Effector memory CD8-positive, alpha-beta T cell (primary cell): Measurements from ENCODE around the gene ZDHHC1.

Experiments
- ATAC-seq: fragments of 150-1000 bp; cut with Tn5 transposase; replicated peaks from 2 replicates; pipeline ENCODE4 v1.10.0; 2021; ENCODE audit warnings: mild to moderate bottlenecking, moderate library complexity
- DNase-seq, 3 experiments: peaks; one replicate each; pipeline ENCODE4 v3.0.0; 2021
- H3K27ac Mint-ChIP-seq, 2 donors: one replicate each; pipeline ENCODE4 v1.8.0; 2022; ENCODE audit warnings: mild to moderate bottlenecking in 2 of 2, mixed read lengths in 2 of 2, moderate library complexity in 2 of 2
- H3K27me3 Mint-ChIP-seq, 2 donors: one replicate each; pipeline ENCODE4 v1.8.0; 2022; ENCODE audit warnings: mixed read lengths in 2 of 2
- H3K36me3 Mint-ChIP-seq: one replicate; pipeline ENCODE4 v1.8.0; 2022; ENCODE audit warnings: mild to moderate bottlenecking, moderate library complexity, mixed read lengths; ENCODE audit not compliant: insufficient read depth
- H3K4me1 Mint-ChIP-seq, 2 donors: one replicate each; pipeline ENCODE4 v1.8.0; 2022; ENCODE audit warnings: low read depth in 2 of 2, mixed read lengths in 2 of 2
- H3K4me3 Mint-ChIP-seq, 2 donors: one replicate each; pipeline ENCODE4 v1.8.0; 2022; ENCODE audit warnings: mild to moderate bottlenecking in 2 of 2, mixed read lengths in 2 of 2, moderate library complexity in 2 of 2
- H3K9me3 Mint-ChIP-seq, 2 donors: one replicate each; pipeline ENCODE4 v1.8.0; 2022; ENCODE audit warnings: mixed read lengths in 2 of 2

ZDHHC1 gene

DNA sequence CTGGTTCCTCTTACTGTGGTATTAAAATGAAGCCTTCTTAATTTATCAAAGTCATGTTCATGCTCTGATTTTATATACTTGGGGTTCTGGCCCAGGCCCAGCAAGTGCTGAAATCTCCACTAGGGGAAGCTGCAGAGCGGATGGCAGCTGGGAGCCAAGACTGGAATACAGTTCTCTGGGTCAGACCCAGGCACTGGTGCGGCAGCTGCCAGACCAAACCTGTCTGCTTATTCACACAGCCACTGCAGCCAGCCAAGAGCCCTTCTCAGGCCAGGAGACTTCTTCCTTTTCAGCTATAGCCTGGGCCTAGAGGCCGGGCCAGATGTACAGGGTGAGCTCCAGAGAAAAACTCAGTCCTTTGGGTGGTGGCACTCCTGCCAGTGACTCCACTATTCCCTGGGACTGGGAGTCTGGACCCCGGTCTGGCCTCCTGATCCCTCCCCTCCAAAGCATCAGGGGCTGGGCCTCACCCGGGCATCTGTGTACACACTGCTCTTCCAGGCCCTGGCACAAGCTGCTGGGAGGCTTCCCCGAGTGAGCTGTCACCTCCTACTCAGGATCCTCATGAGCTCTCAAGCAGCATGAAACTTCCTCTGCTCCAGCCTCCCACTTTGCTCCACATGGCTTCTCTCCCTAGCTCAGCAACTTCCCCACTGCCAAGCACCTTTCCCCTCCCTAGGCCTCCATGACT lies 40.3 kb upstream of the ZDHHC1 start:
- no peaks in the 10 kb centered on the region for H3K27me3 Mint-ChIP-seq

DNA sequence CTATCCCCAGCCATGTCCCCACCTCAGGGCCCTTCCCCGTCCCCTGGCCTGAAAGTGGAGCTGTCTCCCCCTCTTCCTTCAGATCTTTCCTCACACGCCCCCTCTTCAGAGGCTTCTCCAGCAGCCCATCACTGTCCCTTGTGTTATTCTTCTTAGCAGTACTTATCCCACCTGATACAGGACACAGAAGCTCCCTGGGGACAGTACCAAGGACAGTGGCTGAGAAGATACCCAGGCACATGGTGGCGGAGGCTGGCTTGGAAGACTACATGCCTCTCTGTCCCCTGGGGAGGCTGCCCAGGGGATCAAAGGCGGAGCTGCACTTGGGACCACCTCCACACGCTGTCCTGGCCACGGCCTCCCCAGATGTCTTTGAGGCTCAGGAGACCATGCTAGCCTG lies 38.6 kb upstream of the ZDHHC1 start:
- ATAC-seq (no peak), DNase-seq (no peak)
- Mint-ChIP-seq H3K9me3 (no peaks in the 10 kb centered on the region), H3K4me3 (no peak overlapping the region), H3K4me1 (peaks cover 37 to 43% of the 10 kb centered on the region in 2 donors), H3K27ac (peak overlapping the region; percentile 59 to 77), H3K36me3 (peaks cover 36% of the 10 kb centered on the region), H3K27me3 (no peaks in the 10 kb centered on the region)

More for the DNA sequence above, 40.3 kb upstream of the ZDHHC1 start:
- H3K4me1 Mint-ChIP-seq = peaks cover 30 to 45% of the 10 kb centered on the region in 2 donors
- no peak for DNase-seq
- no peaks in the 10 kb centered on the region for H3K9me3 Mint-ChIP-seq
- peaks cover 40% of the 10 kb centered on the region for H3K36me3 Mint-ChIP-seq
- H3K4me3 Mint-ChIP-seq = no peak overlapping the region
- H3K27ac Mint-ChIP-seq = peak overlapping the region; percentile 50 to 92
- ATAC-seq = no peak

DNA sequence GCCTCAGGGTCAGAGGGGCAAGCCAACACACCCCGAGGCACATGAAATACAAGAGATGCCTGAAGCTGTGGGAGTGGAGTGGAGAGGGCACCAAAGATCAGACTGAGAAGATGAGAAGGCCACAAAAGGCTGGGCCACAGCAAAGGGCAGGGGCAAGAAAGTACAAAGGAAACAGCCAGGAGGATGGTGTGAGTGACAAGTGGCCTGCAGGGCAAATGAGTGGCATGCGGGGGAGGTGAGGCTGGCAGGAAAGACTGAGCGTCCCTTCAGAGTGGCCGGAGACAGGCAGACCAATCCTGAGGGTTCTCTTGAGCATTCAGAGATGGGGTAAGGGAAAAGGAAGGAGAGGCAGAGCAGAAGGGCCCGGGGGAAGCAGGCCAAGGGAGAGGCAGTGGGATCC lies 37.8 kb upstream of the ZDHHC1 start:
- no peak for ATAC-seq
- Mint-ChIP-seq H3K27me3 (no peaks in the 10 kb centered on the region), H3K4me3 (no peak overlapping the region), H3K9me3 (no peaks in the 10 kb centered on the region), H3K4me1 (peaks cover 37 to 50% of the 10 kb centered on the region in 2 donors), H3K27ac (peak overlapping the region in 1 of 2 donors; percentile 6), H3K36me3 (peaks cover 34% of the 10 kb centered on the region)
- no peak for DNase-seq

DNA sequence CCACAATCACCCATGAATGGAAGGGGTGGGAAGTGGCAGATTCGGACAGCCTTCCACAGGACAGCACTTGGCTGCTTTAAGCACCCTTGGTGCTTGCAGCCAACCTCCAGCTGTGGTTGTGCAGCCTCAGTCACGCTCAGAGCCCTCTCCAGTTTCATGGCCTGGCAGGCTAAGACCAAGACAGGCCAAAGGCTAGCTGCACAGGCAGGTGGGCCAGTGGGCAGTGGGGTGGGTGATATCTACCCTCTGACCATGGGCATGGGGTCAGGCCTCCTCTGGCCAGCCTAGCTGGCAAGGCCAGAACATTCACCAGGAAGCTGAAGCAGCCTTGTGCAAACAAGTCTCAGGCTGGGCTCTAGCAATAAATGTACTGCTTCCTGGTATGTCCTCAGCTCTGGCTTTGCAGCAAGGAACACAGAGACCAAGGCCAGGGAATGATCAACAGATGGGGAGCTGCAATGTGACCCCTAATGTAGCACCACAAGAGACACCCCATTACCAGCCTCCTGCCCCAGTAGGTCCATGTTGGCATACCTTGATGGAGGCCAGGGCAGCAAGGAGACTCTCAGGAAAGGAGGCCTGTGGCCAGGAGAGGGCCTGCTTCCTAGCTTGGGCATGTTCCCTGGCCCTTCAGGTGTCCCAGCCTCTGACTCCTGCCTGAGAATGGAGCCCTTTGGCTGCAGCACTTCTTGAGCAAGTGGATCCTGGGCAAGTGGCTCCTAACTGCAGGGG lies 35.6 kb upstream of the ZDHHC1 start:
- Mint-ChIP-seq H3K36me3 (peaks cover 31% of the 10 kb centered on the region), H3K27me3 (no peaks in the 10 kb centered on the region), H3K4me1 (peaks cover 32 to 45% of the 10 kb centered on the region in 2 donors), H3K27ac (no peak overlapping the region), H3K9me3 (no peaks in the 10 kb centered on the region), H3K4me3 (no peak overlapping the region)
- ATAC-seq = no peak
- no peak for DNase-seq

DNA sequence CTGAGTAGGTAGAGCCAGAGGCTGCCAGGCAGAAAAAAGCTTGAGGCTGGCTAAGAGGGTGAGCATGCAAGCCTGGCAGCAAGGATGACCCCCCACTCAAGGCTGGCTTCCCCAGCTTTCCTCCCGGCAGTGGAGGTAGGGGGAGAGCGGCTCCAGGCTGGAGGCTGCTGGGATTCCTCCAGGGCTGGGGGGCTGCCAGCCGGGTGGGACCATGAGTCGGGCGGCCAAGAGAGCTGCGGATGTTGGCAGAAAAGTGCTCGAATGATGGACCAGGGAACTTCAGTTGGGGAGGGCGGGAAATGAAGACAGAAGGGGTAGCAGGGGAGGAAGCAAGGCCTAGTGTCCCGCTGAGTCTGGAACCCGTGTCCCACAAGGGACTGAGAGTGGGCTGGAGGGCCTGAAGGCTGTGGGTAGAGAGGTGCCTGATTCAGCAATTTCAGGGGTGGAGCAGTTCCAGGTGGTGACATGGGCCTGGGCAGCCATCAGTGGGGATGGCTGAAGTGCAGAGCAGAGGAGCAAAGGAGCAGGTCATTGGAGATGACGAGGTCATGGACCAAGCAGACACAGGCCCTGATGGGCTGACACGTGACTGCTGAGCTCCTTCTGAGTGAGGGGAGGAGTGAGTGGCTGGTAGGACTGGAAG lies 34.9 kb upstream of the ZDHHC1 start:
- ATAC-seq (no peak), DNase-seq (no peak)
- Mint-ChIP-seq H3K4me3 (no peak overlapping the region), H3K27me3 (no peaks in the 10 kb centered on the region), H3K36me3 (peaks cover 34% of the 10 kb centered on the region), H3K4me1 (peaks cover 26 to 43% of the 10 kb centered on the region in 2 donors), H3K9me3 (no peaks in the 10 kb centered on the region), H3K27ac (peak overlapping the region in 1 of 2 donors; percentile 84)

DNA sequence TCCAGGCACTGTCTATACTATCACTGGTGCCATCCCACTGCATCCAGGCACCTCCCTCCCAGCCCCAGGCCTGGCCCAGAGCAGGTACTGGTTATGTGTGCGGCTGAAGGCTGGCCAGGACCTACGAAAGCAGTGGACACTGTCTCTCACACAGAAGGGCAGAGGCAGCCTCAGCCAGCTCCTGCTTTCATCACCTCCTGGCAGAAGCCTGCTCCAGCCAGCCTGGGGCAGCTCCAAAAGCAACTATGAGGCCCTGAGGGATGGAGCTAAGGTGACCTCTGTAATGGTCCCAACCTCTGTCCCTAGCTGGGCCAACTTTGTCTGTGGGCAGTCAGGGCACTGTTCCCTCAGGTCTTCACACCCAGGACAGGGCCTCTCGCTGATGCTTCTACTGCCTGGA lies 33.5 kb upstream of the ZDHHC1 start:
- H3K27ac Mint-ChIP-seq = peak overlapping the region; percentile 67 to 84
- peaks cover 19 to 39% of the 10 kb centered on the region in 2 donors for H3K4me1 Mint-ChIP-seq
- H3K36me3 Mint-ChIP-seq = peaks cover 29% of the 10 kb centered on the region
- no peaks in the 10 kb centered on the region for H3K27me3 Mint-ChIP-seq
- no peaks in the 10 kb centered on the region for H3K9me3 Mint-ChIP-seq
- DNase-seq (no peak), ATAC-seq (no peak)
- H3K4me3 Mint-ChIP-seq = no peak overlapping the region

DNA sequence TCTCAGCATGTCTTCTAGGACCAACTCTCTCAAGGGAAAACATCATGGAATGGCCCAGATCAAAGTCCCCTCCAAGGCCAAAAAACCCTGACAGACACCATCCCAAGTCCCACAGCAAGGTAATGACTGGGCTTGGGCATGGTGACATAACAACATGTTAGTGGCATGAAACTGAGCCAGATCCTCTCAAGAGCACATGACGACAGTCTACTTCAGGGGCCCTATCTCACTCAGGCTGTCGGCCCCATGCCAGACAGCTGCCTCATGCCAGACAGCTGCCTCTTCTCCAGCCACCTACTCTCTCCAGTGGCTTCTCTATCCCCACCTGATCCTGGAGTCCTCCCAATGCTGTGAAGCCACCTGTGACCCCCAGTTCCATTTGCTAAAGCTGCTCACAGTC lies 33.1 kb upstream of the ZDHHC1 start:
- DNase-seq (no peak), ATAC-seq (no peak)
- H3K9me3 Mint-ChIP-seq = no peaks in the 10 kb centered on the region
- no peak overlapping the region for H3K4me3 Mint-ChIP-seq
- peak overlapping the region in 1 of 2 donors; percentile 84 for H3K27ac Mint-ChIP-seq
- H3K36me3 Mint-ChIP-seq = peaks cover 29% of the 10 kb centered on the region
- peaks cover 19 to 37% of the 10 kb centered on the region in 2 donors for H3K4me1 Mint-ChIP-seq
- no peaks in the 10 kb centered on the region for H3K27me3 Mint-ChIP-seq

DNA sequence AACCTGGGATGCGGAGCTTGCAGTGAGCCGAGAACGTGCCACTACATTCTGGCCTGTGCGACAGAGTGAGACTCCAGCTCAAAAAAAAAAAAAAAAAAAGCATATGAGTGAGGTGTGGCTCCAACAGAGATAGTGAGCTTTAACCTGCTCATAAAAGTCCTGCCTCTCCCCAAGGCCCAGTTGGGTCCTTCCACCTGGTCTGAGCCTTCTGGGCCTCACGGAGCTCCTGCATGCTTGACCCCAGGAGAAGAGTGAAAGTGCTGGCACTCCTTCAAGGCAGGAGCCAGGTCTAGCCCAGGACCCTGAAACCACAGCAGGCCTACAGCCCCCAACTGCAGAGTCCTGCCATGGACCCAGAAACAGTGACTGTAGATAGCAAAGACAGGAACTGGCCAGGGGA lies 32.3 kb upstream of the ZDHHC1 start:
- ATAC-seq = no peak
- H3K9me3 Mint-ChIP-seq = no peaks in the 10 kb centered on the region
- peaks cover 30% of the 10 kb centered on the region for H3K36me3 Mint-ChIP-seq
- no peaks in the 10 kb centered on the region for H3K27me3 Mint-ChIP-seq
- H3K4me3 Mint-ChIP-seq = no peak overlapping the region
- H3K27ac Mint-ChIP-seq = peak overlapping the region in 1 of 2 donors; percentile 35
- peaks cover 14 to 31% of the 10 kb centered on the region in 2 donors for H3K4me1 Mint-ChIP-seq
- DNase-seq = no peak

DNA sequence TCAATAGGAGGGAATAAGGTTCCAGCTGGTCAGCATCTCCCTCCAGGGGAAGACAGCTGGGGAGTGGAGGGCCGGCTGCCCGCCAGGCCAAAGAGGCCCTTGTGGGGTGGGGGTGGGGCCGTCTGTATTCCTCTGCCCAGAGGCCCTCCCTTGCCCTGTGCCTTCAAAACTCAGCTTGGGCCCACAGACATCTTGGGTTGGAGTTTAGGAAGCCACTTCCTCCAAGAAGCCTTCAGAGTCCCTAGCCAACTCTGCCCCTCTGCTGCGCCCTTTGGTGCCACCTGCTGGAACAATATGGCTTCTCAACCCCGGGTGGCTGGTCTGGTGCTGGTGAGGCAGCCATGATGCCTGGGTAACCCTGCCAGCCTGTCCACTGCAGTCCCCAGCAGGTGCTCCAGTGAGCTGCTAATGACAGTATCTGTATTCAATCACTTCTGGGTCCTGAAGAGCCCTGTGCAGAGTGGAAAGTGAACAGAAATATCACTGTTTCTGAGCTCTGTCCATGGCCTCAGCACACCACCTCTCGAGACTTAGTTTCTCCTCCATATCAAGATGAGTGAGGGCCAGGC lies 31.3 kb upstream of the ZDHHC1 start:
- Mint-ChIP-seq H3K27ac (peak overlapping the region; percentile 53 to 80), H3K4me3 (no peak overlapping the region), H3K4me1 (peaks cover 14 to 30% of the 10 kb centered on the region in 2 donors), H3K9me3 (no peaks in the 10 kb centered on the region), H3K36me3 (peaks cover 29% of the 10 kb centered on the region), H3K27me3 (no peaks in the 10 kb centered on the region)
- ATAC-seq = peak; percentile 85
- peak; percentile 41 to 63 (median 59) for DNase-seq

DNA sequence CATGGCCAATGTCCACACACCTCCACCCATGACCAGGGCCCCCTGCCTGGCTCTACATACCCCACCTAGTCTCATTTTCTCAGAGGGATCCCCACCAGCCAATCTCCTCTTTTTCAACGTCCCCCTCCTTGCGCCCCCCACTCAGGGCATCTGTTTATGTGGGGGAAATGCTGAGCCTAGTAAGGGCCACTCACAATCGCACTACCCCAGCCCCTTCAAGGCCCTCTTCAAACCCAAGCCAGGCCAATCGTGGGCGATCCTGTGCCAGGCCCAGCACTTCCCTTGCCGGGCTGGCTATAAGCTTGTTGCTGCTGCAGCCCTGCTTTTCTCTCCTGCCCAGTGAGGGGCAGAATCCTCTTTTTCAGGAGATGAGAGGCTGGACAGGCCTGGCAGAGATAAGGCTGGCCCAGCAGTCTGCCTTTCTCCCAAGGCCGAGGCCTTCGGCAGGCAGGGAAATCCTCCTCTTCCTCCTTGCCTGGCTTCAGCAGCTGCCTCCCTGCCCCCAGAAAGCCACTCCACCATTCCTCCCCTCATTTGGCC lies 30.8 kb upstream of the ZDHHC1 start:
- Mint-ChIP-seq H3K9me3 (no peaks in the 10 kb centered on the region), H3K36me3 (peaks cover 29% of the 10 kb centered on the region), H3K4me1 (peaks cover 14 to 32% of the 10 kb centered on the region in 2 donors), H3K27ac (peak overlapping the region; percentile 53 to 80), H3K27me3 (no peaks in the 10 kb centered on the region), H3K4me3 (no peak overlapping the region)
- no peak for DNase-seq
- no peak for ATAC-seq

DNA sequence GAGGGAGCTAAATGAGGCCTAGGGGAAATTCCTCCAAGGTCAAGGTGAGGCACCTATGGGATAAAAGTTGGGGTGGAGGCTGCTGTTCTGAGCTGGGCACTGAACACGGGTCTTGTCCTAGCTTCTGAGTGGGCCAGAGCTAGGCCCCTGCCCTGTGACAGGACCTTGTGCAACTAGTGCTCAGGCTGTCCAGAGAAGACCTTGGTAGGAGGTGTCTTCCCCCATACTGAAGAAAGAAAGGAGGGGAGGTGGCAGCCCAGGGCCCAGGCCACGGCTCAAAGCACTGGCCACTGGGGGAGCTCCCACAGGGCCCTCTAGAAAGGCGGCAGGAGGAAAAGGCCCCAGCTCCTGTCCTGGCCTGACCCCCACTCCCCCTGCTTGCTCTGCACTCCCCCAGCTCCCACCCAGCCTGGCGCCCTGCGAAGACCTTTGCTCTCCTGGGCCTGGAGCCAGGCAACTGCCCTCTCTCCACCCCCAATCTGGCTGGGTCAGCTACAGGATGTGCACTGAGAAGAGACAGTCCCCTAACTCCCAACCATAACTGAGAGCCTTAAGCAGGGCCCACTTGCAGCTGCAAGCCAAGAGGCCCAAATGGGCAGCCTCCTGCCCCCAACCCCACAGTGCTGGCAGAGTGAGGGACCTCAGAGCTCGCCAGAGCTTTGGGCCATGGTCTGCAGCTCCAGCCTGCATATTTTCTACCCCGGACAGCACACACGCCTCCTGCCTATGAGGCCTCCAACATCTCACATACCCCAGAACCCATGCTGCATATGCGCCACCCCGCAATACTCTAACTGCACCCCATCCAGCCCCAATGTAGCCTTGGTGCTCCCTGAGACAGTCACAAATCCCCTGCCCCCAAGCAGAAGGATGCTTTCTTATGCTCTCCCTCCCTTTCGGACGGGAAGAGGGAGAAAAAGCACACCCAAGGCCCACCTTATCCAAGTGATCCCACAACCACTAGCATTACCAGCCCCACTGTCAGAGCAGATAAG lies 29.9 kb upstream of the ZDHHC1 start:
- Mint-ChIP-seq H3K27ac (peak overlapping the region; percentile 53 to 80), H3K36me3 (peaks cover 32% of the 10 kb centered on the region)
- no peak for DNase-seq

DNA sequence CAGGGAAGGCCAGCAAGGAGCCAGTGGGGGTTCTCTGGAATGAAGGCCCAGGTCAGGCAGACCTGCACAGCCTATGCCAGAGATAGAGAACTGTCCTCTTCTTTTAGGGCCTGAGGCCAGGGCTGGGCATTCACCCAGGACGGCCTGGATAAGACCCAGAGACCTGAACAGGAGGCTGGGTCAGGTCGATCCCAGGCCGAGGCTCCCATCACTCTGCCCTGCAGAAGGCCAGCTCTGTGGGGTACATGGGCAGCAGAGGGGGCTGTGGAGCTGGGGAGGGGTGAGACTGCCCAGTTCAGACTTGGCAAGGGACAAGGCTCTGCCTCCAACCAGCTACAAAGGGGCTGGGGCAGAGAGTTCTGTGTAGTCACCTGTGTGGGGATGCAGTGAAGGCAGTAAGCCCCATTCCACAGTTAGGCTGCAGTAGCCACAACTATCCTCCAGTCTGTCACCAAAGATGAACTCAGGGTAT lies 29.2 kb upstream of the ZDHHC1 start:
- H3K27ac Mint-ChIP-seq = peak overlapping the region; percentile 26 to 42
- peaks cover 28% of the 10 kb centered on the region for H3K36me3 Mint-ChIP-seq
- no peak for ATAC-seq
- H3K27me3 Mint-ChIP-seq = no peaks in the 10 kb centered on the region
- peaks cover 10 to 34% of the 10 kb centered on the region in 2 donors for H3K4me1 Mint-ChIP-seq
- no peaks in the 10 kb centered on the region for H3K9me3 Mint-ChIP-seq
- DNase-seq = no peak
- no peak overlapping the region for H3K4me3 Mint-ChIP-seq

More for the DNA sequence above, 29.9 kb upstream of the ZDHHC1 start:
- Mint-ChIP-seq H3K9me3 (no peaks in the 10 kb centered on the region), H3K4me3 (no peak overlapping the region), H3K4me1 (peaks cover 14 to 34% of the 10 kb centered on the region in 2 donors), H3K27me3 (no peaks in the 10 kb centered on the region)
- no peak for ATAC-seq
